ENCODE data around the gene GABBR2. TPM values are rescaled to one million over a fixed set of nuclear protein-coding genes. Genes with fewer than 3 reads are reported as not detected.
"Not testable (repeated sequence)": the region's sequence is repeated elsewhere in the genome, so short reads cannot be mapped to it uniquely, and the experiment has no call there.

GABBR2 gene
- total RNA-seq, 4 donors from 2014 or later, result 2.4 to 13.6 (median 10.0) TPM

GRCh38 chr9:98516205-98516896, 192.4 kb downstream of the GABBR2 start:
- WGBS, 2 donors, result 92 to 95% methylated on average over 7 of the region's 7 CpGs
- intact Hi-C loops (cut with DNase I), result no loop called here
- DNase-seq, result no peak
- peaks cover 11 to 19% of the 10 kb centered on the region in 2 donors for H3K4me1 ChIP-seq
- no peaks in the 10 kb centered on the region for H3K27me3 ChIP-seq
- no peaks in the 10 kb centered on the region for H3K36me3 ChIP-seq
- no peak for TF ChIP-seq POLR2A (IDR thresholded peaks at IDR 0.05)
- no peak for TF ChIP-seq CTCF (IDR thresholded peaks at IDR 0.05)
- H3K27ac ChIP-seq, result no peak overlapping the region
- no peak overlapping the region for H3K4me3 ChIP-seq (replicated peaks in 1 of 3)
- no peaks in the 10 kb centered on the region for H3K9me3 ChIP-seq

- Histone ChIP-seq H3K9me3 (no peaks in the 10 kb centered on the region), H3K4me1 (peaks cover 11 to 19% of the 10 kb centered on the region in 2 donors), H3K4me3 (replicated peaks in 1 of 3) (no peak overlapping the region), H3K27ac (no peak overlapping the region), H3K27me3 (no peaks in the 10 kb centered on the region), H3K36me3 (no peaks in the 10 kb centered on the region)
- WGBS, 2 donors, result 86 to 96% methylated on average over 4 of the region's 4 CpGs
- intact Hi-C loops (cut with DNase I), result no loop called here
- no peak for DNase-seq
- TF ChIP-seq POLR2A (IDR thresholded peaks at IDR 0.05) (no peak), CTCF (IDR thresholded peaks at IDR 0.05) (no peak)
Measured at GRCh38 chr9:98515506-98516204, 193.1 kb downstream of the GABBR2 start.

GRCh38 chr9:98514841-98515240, 193.9 kb downstream of the GABBR2 start:
- DNase-seq, result no peak
- Histone ChIP-seq H3K27ac (no peak overlapping the region), H3K4me3 (replicated peaks in 1 of 3) (no peak overlapping the region), H3K27me3 (no peaks in the 10 kb centered on the region), H3K9me3 (no peaks in the 10 kb centered on the region), H3K36me3 (no peaks in the 10 kb centered on the region), H3K4me1 (peaks cover 11 to 17% of the 10 kb centered on the region in 2 donors)
- WGBS, 2 donors, result 79 to 80% methylated on average over 6 of the region's 6 CpGs
- intact Hi-C loops (cut with DNase I), result no loop called here
- no peak for TF ChIP-seq POLR2A (IDR thresholded peaks at IDR 0.05)
- no peak for TF ChIP-seq CTCF (IDR thresholded peaks at IDR 0.05)

GRCh38 chr9:98508217-98508919, 200.4 kb downstream of the GABBR2 start:
- DNase-seq; H3K4me1 ChIP-seq; H3K36me3 ChIP-seq; H3K4me3 ChIP-seq (replicated peaks in 1 of 3); H3K27ac ChIP-seq; H3K9me3 ChIP-seq; H3K27me3 ChIP-seq; intact Hi-C loops (cut with DNase I): not testable (repeated sequence)
- 85 to 87% methylated on average over 24 to 25 of the region's 25 CpGs for WGBS, 2 donors

GRCh38 chr9:98506422-98507054, 202.2 kb downstream of the GABBR2 start:
- WGBS, 2 donors, result 97 to 100% methylated on average over 5 to 6 of the region's 6 CpGs
- no peak for TF ChIP-seq POLR2A (IDR thresholded peaks at IDR 0.05)
- no peak for TF ChIP-seq CTCF (IDR thresholded peaks at IDR 0.05)
- Histone ChIP-seq H3K4me3 (replicated peaks in 1 of 3) (no peak overlapping the region), H3K27ac (no peak overlapping the region), H3K27me3 (no peaks in the 10 kb centered on the region), H3K4me1 (peaks cover 10 to 16% of the 10 kb centered on the region in 2 donors), H3K36me3 (no peaks in the 10 kb centered on the region), H3K9me3 (no peaks in the 10 kb centered on the region)
- intact Hi-C loops (cut with DNase I), result no loop called here
- DNase-seq, result no peak
